GM12891 (cell line): ENCODE measurements around the gene LSM2.

Experiments
- PAX5 ChIP-seq: IDR thresholded peaks from 2 replicates; pipeline ENCODE4 v1.6.1; 2011; ENCODE audit warnings: low read length, moderate library complexity, mild to moderate bottlenecking; ENCODE audit not compliant: insufficient read depth, severe bottlenecking
- POLR2A ChIP-seq: IDR thresholded peaks from 2 replicates; pipeline ENCODE4 v1.6.1; 2011; ENCODE audit warnings: low read depth, low read length, control low read depth
- POLR2AphosphoS5 ChIP-seq: IDR thresholded peaks from 2 replicates; pipeline ENCODE4 v1.6.1; 2011; ENCODE audit warnings: low read depth, low read length, control low read depth
- TAF1 ChIP-seq: IDR thresholded peaks from 2 replicates; pipeline ENCODE4 v1.6.1; 2011; ENCODE audit warnings: low read depth, low read length, control low read depth

- TF ChIP-seq POLR2A (no peak), POLR2AphosphoS5 (no peak), TAF1 (no peak), PAX5 (no peak)
These were observed 35.9 kb downstream of the LSM2 start for GRCh38 chr6:31770860-31771259.
